Endothelial cell of umbilical vein (primary cell): ENCODE results near the gene PTPRE.

ENCODE experiments used
- CTCF ChIP-seq, 2 donors: IDR thresholded peaks; 1 replicate in 1 of 2; 2 replicates in 1 of 2; pipeline ENCODE4 v1.5.1; 2011; ENCODE audit warnings: low read length in 2 of 2, mild to moderate bottlenecking in 2 of 2, moderate library complexity in 2 of 2, control low read depth in 1 of 2, inconsistent platforms in 1 of 2, low read depth in 1 of 2; ENCODE audit not compliant: insufficient read depth in 1 of 2; ENCODE audit errors: extremely low read depth in 1 of 2
- JUN ChIP-seq: IDR thresholded peaks from 2 replicates; pipeline ENCODE4 v1.6.1; 2011; ENCODE audit warnings: borderline replicate concordance, low read depth; ENCODE audit not compliant: insufficient read length, insufficient read depth
- MAX ChIP-seq: IDR thresholded peaks from 2 replicates; pipeline ENCODE4 v1.6.1; 2011; ENCODE audit not compliant: insufficient read depth, insufficient read length
- POLR2A ChIP-seq: IDR thresholded peaks from 2 replicates; pipeline ENCODE4 v1.6.1; 2012; ENCODE audit warnings: low read depth, mild to moderate bottlenecking, control low read depth, low read length
- POLR2AphosphoS5 ChIP-seq: IDR thresholded peaks from 2 replicates; pipeline ENCODE4 v1.6.1; 2012; ENCODE audit warnings: low read depth, mild to moderate bottlenecking, control low read depth, low read length, moderate library complexity; ENCODE audit not compliant: insufficient read depth

GRCh38 chr10:127884501-127884900 is 22.4 kb upstream of the PTPRE start:
- TF ChIP-seq MAX (no peak), POLR2A (no peak), CTCF (IDR thresholded peaks at IDR 0.05; ENCODE audit: extremely low read depth in 1 of 2, insufficient read depth in 1 of 2, low read depth in 1 of 2, low read length in 2 of 2) (no peak), JUN (no peak), POLR2AphosphoS5 (no peak)
